HepG2 (cell line): Measurements from ENCODE around the gene RAPGEFL1. TPM values are rescaled to one million over a fixed set of nuclear protein-coding genes. Genes with fewer than 3 reads are reported as not detected.
A peak's percentile ranks its signal among the peaks of the same experiment; 100 is the strongest.

Source experiments
- CBFB ChIP-seq: sonication (generic); formaldehyde crosslinking; IDR thresholded peaks from 2 replicates; pipeline ENCODE4 v1.4.0; 2020; ENCODE audit warnings: missing genetic modification reagents
- DMAP1 ChIP-seq: IDR thresholded peaks from 2 replicates; pipeline ENCODE4 v1.6.1; 2016
- FOSL1 ChIP-seq: sonication (generic); formaldehyde crosslinking; IDR thresholded peaks from 2 replicates; pipeline ENCODE4 v1.9.0; 2021; ENCODE audit warnings: missing genetic modification reagents, borderline replicate concordance
- FOXJ3 ChIP-seq: sonication (generic); formaldehyde crosslinking; IDR thresholded peaks from 2 replicates; pipeline ENCODE4 v1.4.0; 2020; ENCODE audit warnings: missing genetic modification reagents, mild to moderate bottlenecking, borderline replicate concordance
- HHEX ChIP-seq: IDR thresholded peaks from 2 replicates; pipeline ENCODE4 v1.6.1; 2016; ENCODE audit warnings: control low read depth
- HOXD1 ChIP-seq: sonication (generic); formaldehyde crosslinking; IDR thresholded peaks from 2 replicates; pipeline ENCODE4 v1.5.0; 2020; ENCODE audit warnings: missing genetic modification reagents
- ISL2 ChIP-seq: sonication (generic); formaldehyde crosslinking; IDR thresholded peaks from 2 replicates; pipeline ENCODE4 v1.5.0; 2020; ENCODE audit warnings: missing genetic modification reagents
- KLF12 ChIP-seq: sonication (generic); formaldehyde crosslinking; IDR thresholded peaks from 2 replicates; pipeline ENCODE4 v1.4.0; 2020; ENCODE audit warnings: missing genetic modification reagents, borderline replicate concordance
- NONO ChIP-seq, 2 experiments: fragments of 450-650 bp in 1 of 2; sonication (generic) in 1 of 2; formaldehyde crosslinking in 1 of 2; IDR thresholded peaks in 1 of 2; conservative IDR thresholded peaks in 1 of 2; 2 replicates each; pipeline versions ENCODE4 v1.6.1 to v1.8.0; 2017 to 2022; ENCODE audit warnings: mild to moderate bottlenecking in 1 of 2, missing genetic modification reagents in 1 of 2, moderate library complexity in 1 of 2
- SP2 ChIP-seq: sonication (generic); formaldehyde crosslinking; IDR thresholded peaks from 2 replicates; pipeline ENCODE4 v1.5.1; 2020; ENCODE audit warnings: mild to moderate bottlenecking, missing genetic modification reagents
- SPEN ChIP-seq: sonication (generic); formaldehyde crosslinking; IDR thresholded peaks from 2 replicates; pipeline ENCODE4 v1.5.1; 2020; ENCODE audit warnings: low read depth, mild to moderate bottlenecking, missing genetic modification reagents
- ZBTB7B ChIP-seq: sonication (generic); formaldehyde crosslinking; IDR thresholded peaks from 2 replicates; pipeline ENCODE4 v1.4.0; 2020; ENCODE audit warnings: missing genetic modification reagents
- ZFAT ChIP-seq: sonication (generic); formaldehyde crosslinking; conservative IDR thresholded peaks from 2 replicates; pipeline ENCODE4 v1.8.1; 2023; ENCODE audit warnings: missing genetic modification reagents, inconsistent platforms
- ZFP41 ChIP-seq: sonication (generic); formaldehyde crosslinking; IDR thresholded peaks from 2 replicates; pipeline ENCODE4 v1.4.0; 2020; ENCODE audit warnings: mild to moderate bottlenecking, missing genetic modification reagents, borderline replicate concordance
- ZNF230 ChIP-seq: sonication (generic); formaldehyde crosslinking; IDR thresholded peaks from 2 replicates; pipeline ENCODE4 v1.4.0; 2020; ENCODE audit warnings: mild to moderate bottlenecking, missing genetic modification reagents
- ZNF234 ChIP-seq: sonication (generic); formaldehyde crosslinking; conservative IDR thresholded peaks from 2 replicates; pipeline ENCODE4 v1.5.1; 2020; ENCODE audit warnings: mild to moderate bottlenecking, missing genetic modification reagents
- ZNF577 ChIP-seq: sonication (generic); formaldehyde crosslinking; IDR thresholded peaks from 2 replicates; pipeline ENCODE4 v1.4.0; 2020; ENCODE audit warnings: mild to moderate bottlenecking, low read depth, missing genetic modification reagents, borderline replicate concordance
- ZNF777 ChIP-seq: sonication (generic); formaldehyde crosslinking; IDR thresholded peaks from 2 replicates; pipeline ENCODE4 v1.4.0; 2020; ENCODE audit warnings: missing genetic modification reagents
- polyA plus RNA-seq, 8 experiments: library from polyadenylated mRNA; depleted of rRNA in 3 of 8; stranded (reverse) in 7 of 8; unstranded in 1 of 8; fragments of >200 nt; fragmentation: Illumina TruSeq in 4 of 8; extraction: Trizol in 4 of 8; gene quantifications; 2 replicates each; pipeline versions ENCODE4 v1.2.1 to v1.2.3, GENCODE V29; 2011 to 2016; ENCODE audit warnings: low read depth in 4 of 8, missing spikeins in 1 of 8, mixed read lengths in 1 of 8; ENCODE audit not compliant: insufficient read depth in 1 of 8
- total RNA-seq, 5 experiments: library from RNA; depleted of rRNA; stranded (reverse); fragments of >200 nt; fragmentation: Illumina TruSeq; extraction: Trizol; gene quantifications; 2 replicates each; pipeline ENCODE4 v1.2.3, GENCODE V29; 2016; ENCODE audit warnings: low read depth in 1 of 5
- TF ChIP-seq, protein P1 (sequence below): IDR thresholded peaks from 2 replicates; pipeline ENCODE4 v1.6.1; 2012; ENCODE audit warnings: low read length, improper control_type of control experiment
- TF ChIP-seq, protein P2 (sequence below): sonication (generic); formaldehyde crosslinking; IDR thresholded peaks from 2 replicates; pipeline ENCODE4 v1.4.0; 2020; ENCODE audit warnings: missing genetic modification reagents

RAPGEFL1 gene
- total and polyA plus RNA-seq, 2 of the 13 experiments (the other 11 are each of a cell fraction or from before 2014, with no cell fraction given): 4.5 to 7.8 TPM

DNA sequence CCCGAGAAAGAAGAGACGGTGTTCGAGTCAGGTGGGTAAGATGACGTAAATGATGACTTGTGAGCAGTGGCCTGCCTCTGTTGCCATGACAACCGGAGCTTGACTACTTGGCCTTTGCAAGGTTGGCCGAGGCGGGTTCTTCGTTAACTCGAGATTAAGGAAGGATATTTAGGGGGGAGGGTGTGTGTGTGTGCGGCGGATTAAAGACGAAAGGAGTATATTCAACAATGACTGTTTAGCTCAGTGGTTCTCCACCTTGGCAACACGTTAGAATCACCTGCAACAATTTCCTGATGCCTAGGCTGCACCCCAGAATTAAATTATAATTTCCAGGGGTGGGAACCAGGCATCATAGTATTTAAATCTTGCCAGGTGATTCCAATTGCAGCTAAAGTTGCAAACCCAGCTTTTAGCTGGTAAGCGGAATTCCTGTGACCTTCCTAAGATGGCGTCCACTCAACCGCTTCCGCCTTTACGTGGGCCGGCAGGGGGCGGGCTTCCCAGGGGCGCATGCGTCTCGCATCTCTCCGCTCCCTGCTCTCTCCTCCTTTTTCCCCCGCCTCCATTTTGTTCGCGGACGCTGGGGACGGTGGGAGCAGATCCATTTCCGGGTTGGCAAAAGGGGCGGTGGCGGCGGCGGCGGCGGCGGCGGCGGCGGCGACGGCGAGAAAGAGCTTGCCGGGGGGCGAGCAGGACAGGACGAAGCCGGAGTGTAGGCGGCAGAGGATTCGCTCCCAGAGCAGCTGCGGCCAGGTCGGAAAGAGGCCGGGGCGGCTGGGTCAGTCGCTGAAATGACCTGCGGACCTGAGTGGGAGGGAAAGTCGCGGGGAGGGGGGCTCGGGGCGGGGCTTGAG lies 41.7 kb downstream of the RAPGEFL1 start, which contains the start of gene WIPF2 (continued):
- TF ChIP-seq ISL2 (CRISPR knock-in tag) (no peak), ZNF777 (CRISPR knock-in tag) (peak; percentile 68), DMAP1 (peak; percentile 79), ZNF230 (CRISPR knock-in tag) (peak; percentile 66; the same call in 1 of the 2 replicates), KLF12 (CRISPR knock-in tag) (0 out of 2 replicates have a peak, but pooled peaks have one; percentile 20), ZFAT (no peak), NONO (IDR thresholded peaks at IDR 0.05) (no peak), NONO (CRISPR knock-in tag; conservative IDR thresholded peaks at IDR 0.05) (peak; percentile 78), ZNF577 (CRISPR knock-in tag) (no peak), ZNF234 (CRISPR knock-in tag) (no peak), FOXJ3 (CRISPR knock-in tag) (no peak), HOXD1 (CRISPR knock-in tag) (no peak), FOSL1 (no peak), ZFP41 (CRISPR knock-in tag) (no peak), SPEN (peak; percentile 83), ZBTB7B (CRISPR knock-in tag) (peak; percentile 71), HHEX (CRISPR knock-in tag) (no peak), SP2 (CRISPR knock-in tag) (no peak), CBFB (CRISPR knock-in tag) (no peak)
- TF ChIP-seq, protein P1, sequence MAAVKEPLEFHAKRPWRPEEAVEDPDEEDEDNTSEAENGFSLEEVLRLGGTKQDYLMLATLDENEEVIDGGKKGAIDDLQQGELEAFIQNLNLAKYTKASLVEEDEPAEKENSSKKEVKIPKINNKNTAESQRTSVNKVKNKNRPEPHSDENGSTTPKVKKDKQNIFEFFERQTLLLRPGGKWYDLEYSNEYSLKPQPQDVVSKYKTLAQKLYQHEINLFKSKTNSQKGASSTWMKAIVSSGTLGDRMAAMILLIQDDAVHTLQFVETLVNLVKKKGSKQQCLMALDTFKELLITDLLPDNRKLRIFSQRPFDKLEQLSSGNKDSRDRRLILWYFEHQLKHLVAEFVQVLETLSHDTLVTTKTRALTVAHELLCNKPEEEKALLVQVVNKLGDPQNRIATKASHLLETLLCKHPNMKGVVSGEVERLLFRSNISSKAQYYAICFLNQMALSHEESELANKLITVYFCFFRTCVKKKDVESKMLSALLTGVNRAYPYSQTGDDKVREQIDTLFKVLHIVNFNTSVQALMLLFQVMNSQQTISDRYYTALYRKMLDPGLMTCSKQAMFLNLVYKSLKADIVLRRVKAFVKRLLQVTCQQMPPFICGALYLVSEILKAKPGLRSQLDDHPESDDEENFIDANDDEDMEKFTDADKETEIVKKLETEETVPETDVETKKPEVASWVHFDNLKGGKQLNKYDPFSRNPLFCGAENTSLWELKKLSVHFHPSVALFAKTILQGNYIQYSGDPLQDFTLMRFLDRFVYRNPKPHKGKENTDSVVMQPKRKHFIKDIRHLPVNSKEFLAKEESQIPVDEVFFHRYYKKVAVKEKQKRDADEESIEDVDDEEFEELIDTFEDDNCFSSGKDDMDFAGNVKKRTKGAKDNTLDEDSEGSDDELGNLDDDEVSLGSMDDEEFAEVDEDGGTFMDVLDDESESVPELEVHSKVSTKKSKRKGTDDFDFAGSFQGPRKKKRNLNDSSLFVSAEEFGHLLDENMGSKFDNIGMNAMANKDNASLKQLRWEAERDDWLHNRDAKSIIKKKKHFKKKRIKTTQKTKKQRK: no peak
- TF ChIP-seq, protein P2, sequence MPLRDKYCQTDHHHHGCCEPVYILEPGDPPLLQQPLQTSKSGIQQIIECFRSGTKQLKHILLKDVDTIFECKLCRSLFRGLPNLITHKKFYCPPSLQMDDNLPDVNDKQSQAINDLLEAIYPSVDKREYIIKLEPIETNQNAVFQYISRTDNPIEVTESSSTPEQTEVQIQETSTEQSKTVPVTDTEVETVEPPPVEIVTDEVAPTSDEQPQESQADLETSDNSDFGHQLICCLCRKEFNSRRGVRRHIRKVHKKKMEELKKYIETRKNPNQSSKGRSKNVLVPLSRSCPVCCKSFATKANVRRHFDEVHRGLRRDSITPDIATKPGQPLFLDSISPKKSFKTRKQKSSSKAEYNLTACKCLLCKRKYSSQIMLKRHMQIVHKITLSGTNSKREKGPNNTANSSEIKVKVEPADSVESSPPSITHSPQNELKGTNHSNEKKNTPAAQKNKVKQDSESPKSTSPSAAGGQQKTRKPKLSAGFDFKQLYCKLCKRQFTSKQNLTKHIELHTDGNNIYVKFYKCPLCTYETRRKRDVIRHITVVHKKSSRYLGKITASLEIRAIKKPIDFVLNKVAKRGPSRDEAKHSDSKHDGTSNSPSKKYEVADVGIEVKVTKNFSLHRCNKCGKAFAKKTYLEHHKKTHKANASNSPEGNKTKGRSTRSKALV (CRISPR knock-in tag): no peak
